GM21381 (cell line): ENCODE data around the gene ROS1.
"Not testable (repeated sequence)": the region's sequence is repeated elsewhere in the genome, so short reads cannot be mapped to it uniquely, and the experiment has no call there.

Experiments
- ATAC-seq: cut with Tn5 transposase; IDR thresholded peaks from one replicate; pipeline ENCODE4 v1.9.1; 2021; ENCODE audit warnings: mild to moderate bottlenecking, moderate library complexity; ENCODE audit not compliant: unreplicated experiment

Gene ROS1

DNA sequence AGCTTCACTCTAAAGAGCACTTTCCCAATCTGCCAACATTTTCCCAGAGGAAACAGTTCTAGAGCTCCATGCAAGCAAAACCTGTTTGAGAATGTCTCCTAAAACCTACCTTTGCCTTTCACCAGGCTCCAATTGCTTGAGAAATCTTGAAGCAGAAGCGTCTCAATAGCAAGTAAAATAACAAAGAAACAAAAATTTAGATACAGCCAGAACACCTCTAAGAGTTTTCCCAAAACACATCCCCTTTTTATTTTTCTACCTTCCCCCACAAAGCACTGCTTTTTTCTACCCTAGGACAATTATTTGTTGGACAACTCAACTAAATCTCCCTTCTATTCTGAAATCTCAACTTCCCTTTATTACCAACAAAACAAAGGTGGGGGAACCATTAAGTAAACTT is 156.8 kb downstream of the ROS1 start:
- ATAC-seq = no peak

DNA sequence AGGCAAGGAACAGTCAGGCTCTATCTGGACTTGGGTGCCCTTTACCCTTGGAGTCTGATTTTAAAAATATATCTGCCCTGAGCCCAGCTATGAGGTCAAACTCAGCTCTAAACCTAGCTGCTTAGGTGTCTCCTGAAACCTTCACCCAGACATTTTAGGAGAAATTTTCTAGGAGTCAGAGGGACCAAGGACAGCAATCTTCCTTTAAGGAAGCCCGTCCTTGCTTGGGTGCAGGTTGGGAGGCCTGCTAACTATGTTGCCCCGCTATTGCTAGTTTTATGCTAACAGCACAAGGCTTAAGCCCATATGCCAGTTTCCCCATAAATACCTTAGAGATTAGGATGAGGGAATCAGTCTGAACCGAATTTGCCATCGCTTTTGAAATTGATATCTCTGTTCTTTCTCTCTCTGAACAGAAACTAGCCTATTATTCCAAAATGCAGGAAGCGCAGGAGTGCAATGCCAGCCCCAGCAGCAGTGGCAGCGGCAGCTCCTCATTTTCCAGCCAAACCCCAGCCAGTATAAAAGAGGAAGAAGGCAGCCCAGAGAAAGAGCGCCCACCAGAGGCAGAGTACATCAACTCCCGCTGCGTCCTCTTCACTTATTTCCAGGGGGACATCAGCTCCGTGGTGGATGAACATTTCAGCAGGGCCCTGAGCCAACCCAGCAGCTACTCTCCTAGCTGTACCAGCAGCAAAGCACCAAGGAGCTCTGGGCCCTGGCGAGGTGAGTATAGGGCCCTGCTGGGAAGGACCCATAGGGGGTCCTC is 157.8 kb downstream of the ROS1 start:
- no peak for ATAC-seq

- ATAC-seq = no peak
Measured at GRCh38 chr6:117267054-117267347, 158.7 kb downstream of the ROS1 start.

DNA sequence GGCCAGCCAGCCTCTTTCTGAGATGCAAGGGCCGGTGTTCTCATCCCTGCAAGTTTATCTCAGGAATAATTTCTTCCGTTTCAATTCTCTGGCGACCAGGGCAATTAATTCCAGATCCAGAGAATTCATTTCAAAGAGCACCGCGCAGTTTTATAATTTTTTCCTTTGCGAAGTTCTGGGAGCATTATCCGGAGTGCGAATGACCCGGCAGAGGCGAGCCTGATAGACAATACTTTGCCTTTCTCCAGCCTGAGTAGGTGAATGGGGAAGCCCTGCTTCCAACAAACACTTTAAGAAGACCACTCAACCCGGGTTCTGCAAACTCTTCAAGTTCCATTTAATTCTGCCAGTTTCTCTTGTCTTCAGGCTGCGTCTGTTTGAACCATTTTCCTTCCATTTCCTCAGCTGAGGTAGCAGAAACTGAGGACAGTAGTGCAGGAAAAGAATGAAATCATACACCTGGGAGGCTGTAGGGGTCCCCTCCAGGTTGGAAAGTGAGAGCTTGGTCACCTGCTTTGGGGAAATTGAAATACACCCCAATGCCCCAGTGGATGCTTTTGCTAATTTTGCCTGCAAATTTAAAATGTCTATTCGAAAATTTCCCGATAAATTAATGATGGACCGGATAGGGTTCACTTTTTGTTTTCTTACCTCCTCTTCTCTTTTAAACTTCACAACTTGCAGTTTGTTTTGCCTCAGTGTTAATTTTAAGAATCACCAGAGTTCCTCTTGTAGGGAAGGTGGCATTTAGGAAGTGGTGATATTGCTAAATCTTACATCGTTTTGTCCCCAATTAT is 159.3 kb downstream of the ROS1 start:
- ATAC-seq = no peak

DNA sequence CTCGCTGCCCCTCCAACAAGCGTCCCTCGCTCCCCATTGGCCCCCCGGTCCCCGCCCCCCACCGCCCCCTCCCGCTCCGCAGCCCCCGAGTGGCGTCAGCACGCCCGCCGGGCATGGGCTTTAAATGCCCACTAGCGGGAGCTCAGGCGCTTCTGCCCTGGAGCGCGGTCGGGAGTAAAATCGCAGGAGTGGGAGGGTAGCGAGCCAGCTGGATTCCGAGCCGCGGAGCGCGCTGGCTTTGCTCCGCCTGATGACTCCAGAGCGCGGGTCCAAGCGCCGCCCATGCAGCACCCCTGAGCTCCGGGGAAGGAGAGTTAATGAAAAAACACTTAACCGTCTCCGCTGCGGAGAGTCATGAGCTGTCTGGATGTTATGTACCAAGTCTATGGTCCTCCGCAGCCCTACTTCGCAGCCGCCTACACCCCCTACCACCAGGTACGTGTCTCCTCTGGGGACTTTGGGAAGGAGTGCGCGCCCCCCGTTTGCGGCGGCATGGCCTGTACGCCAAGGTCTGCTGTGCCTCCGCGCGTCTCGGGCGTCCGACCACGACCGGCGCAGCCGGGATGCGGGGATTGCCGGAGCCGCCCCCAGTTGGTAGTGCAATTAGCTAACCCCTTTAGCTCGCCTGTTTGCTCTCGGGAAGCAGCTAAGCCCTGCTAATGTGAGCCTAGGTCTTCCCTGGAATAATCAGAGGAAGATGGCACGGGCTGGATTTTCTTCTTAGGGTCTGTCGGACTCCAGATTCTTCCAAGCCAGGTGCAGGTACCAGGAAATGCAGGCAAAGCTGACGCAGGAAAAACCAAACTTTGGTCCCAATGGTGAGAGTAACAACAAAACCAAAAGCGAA is 160.1 kb downstream of the ROS1 start, which contains the start of gene VGLL2:
Gene VGLL2 (plus strand): TSS at position 149 of the 847 bp plus-strand sequence. CDS start 206 bp downstream, at position 355.
- peak; percentile 27 for ATAC-seq

GRCh38 chr6:117264692-117265409 is 160.9 kb downstream of the ROS1 start:
- ATAC-seq = peak; percentile 57

GRCh38 chr6:117264369-117264691 is 161.4 kb downstream of the ROS1 start:
- no peak for ATAC-seq

DNA sequence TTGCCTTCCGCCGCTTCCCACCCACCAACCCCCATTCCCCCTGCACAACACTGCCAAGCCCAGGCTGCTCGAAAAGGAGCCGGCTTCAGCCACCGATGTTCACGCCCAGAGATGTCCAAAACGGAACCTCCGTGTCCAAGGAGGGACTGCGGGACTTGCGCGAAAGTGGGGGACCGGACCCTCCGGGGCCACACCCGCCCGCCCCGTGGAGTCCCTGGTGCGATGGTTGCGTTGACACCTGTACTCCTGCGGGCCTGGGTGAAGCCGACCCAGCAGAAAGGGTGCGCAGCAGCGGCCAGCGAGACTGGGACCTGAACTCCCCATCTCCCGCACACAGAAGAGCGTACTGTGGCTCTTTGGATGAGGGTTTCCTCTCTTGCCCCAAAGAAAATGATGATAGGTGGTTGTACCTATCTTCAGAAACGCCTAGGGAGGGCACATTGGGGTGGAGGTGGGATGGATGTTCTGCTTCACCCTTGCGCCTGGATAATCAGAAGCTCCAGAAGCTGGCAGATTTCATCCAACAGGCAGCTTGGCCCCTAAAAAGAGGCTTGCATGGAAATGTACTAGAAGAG is 162.3 kb downstream of the ROS1 start:
- ATAC-seq = no peak

GRCh38 chr6:117262799-117263198 is 162.9 kb downstream of the ROS1 start:
- no peak for ATAC-seq

GRCh38 chr6:117253785-117254184 is 172.0 kb downstream of the ROS1 start:
- ATAC-seq = no peak

- not testable (repeated sequence) for ATAC-seq
Measured at GRCh38 chr6:117244979-117245378, 180.8 kb downstream of the ROS1 start.

DNA sequence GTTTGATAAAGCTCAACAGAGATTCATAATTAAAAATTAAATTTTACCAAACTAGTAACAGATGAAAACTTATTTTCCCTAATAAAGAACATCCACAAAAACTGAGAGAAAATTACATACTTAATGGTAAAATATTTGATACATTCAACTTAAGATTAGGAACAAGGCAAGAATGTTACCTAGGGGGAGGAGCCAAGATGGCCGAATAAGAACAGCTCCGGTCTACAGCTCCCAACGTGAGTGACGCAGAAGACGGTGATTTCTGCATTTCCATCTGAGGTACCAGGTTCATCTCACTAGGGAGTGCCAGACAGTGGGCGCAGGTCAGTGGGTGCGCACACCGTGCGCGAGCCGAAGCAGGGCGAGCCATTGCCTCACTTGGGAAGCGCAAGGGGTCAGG is 181.2 kb downstream of the ROS1 start:
- ATAC-seq = not testable (repeated sequence)
